ENCODE measurements around the gene NCAN. TPM values are rescaled to one million over a fixed set of nuclear protein-coding genes. Genes with fewer than 3 reads are reported as not detected.

The NCAN gene
- total RNA-seq, 1 donor from 2014 or later, result not detected

GRCh38 chr19:19256072-19256969 lies 44.6 kb downstream of the NCAN start:
- H3K27ac ChIP-seq, result no peak overlapping the region
- H3K27me3 ChIP-seq (ENCODE audit: low read depth), result peaks cover 57% of the 10 kb centered on the region
- no peaks in the 10 kb centered on the region for H3K9me3 ChIP-seq
- no peaks in the 10 kb centered on the region for H3K36me3 ChIP-seq
- DNase-seq (no peak), ATAC-seq (peak in 1 of 2 donors; percentile 21)
- peaks cover 2% of the 10 kb centered on the region for H3K4me1 ChIP-seq
- intact Hi-C loops (cut with DNase I), result no loop called here
- H3K4me3 ChIP-seq, result no peak overlapping the region
- TF ChIP-seq CTCF (IDR thresholded peaks at IDR 0.05), result no peak

- Histone ChIP-seq H3K27me3 (ENCODE audit: low read depth) (peaks cover 63% of the 10 kb centered on the region), H3K27ac (no peak overlapping the region), H3K9me3 (no peaks in the 10 kb centered on the region), H3K36me3 (no peaks in the 10 kb centered on the region), H3K4me3 (no peak overlapping the region), H3K4me1 (peaks cover 6% of the 10 kb centered on the region)
- DNase-seq (no peak), ATAC-seq (no peak)
- TF ChIP-seq CTCF (IDR thresholded peaks at IDR 0.05), result no peak
- intact Hi-C loops (cut with DNase I), result no loop called here
These were observed 45.4 kb downstream of the NCAN start for GRCh38 chr19:19257137-19257536.

- TF ChIP-seq CTCF (IDR thresholded peaks at IDR 0.05), result no peak
- no peak for DNase-seq
- H3K9me3 ChIP-seq, result no peaks in the 10 kb centered on the region
- no peaks in the 10 kb centered on the region for H3K36me3 ChIP-seq
- no peak overlapping the region for H3K27ac ChIP-seq
- no peak overlapping the region for H3K4me3 ChIP-seq
- intact Hi-C loops (cut with DNase I), result no loop called here
- peaks cover 6% of the 10 kb centered on the region for H3K4me1 ChIP-seq
- H3K27me3 ChIP-seq (ENCODE audit: low read depth), result peaks cover 71% of the 10 kb centered on the region
- no peak for ATAC-seq
These were observed 46.3 kb downstream of the NCAN start for GRCh38 chr19:19257836-19258588.

GRCh38 chr19:19258589-19259338 lies 47.0 kb downstream of the NCAN start:
- ATAC-seq (no peak), DNase-seq (no peak)
- H3K4me3 ChIP-seq, result no peak overlapping the region
- H3K4me1 ChIP-seq, result peaks cover 6% of the 10 kb centered on the region
- intact Hi-C loops (cut with DNase I), result no loop called here
- H3K27me3 ChIP-seq (ENCODE audit: low read depth), result peaks cover 70% of the 10 kb centered on the region
- no peaks in the 10 kb centered on the region for H3K9me3 ChIP-seq
- no peak overlapping the region for H3K27ac ChIP-seq
- TF ChIP-seq CTCF (IDR thresholded peaks at IDR 0.05), result no peak
- no peaks in the 10 kb centered on the region for H3K36me3 ChIP-seq

- no peaks in the 10 kb centered on the region for H3K9me3 ChIP-seq
- peaks cover 6% of the 10 kb centered on the region for H3K4me1 ChIP-seq
- no peak overlapping the region for H3K4me3 ChIP-seq
- intact Hi-C loops (cut with DNase I), result no loop called here
- H3K36me3 ChIP-seq, result no peaks in the 10 kb centered on the region
- no peak overlapping the region for H3K27ac ChIP-seq
- DNase-seq (no peak), ATAC-seq (no peak)
- TF ChIP-seq CTCF (IDR thresholded peaks at IDR 0.05), result no peak
- H3K27me3 ChIP-seq (ENCODE audit: low read depth), result peaks cover 67% of the 10 kb centered on the region
These were observed 48.0 kb downstream of the NCAN start for GRCh38 chr19:19259741-19260140.
